Adrenal gland (tissue), 5 donors: ENCODE measurements around the gene BCAT1.

Experiments
- CTCF ChIP-seq, 6 experiments: fragments of 450-650 bp in 4 of 6; fragments of 200-600 bp in 2 of 6; sonication (generic) in 1 of 6; IDR thresholded peaks; 1 replicate in 5 of 6; 2 replicates in 1 of 6; pipeline versions ENCODE4 v1.5.1 to v1.8.0; 2016 to 2021; ENCODE audit warnings: antibody characterized with exemption in 6 of 6, mild to moderate bottlenecking in 2 of 6, moderate library complexity in 1 of 6
- POLR2A ChIP-seq, 2 donors: fragments of 450-650 bp; IDR thresholded peaks; one replicate each; pipeline ENCODE4 v1.6.1; 2017; ENCODE audit warnings: antibody characterized with exemption in 2 of 2, mild to moderate bottlenecking in 2 of 2, moderate library complexity in 1 of 2
- donor health status: DM: no; HTN: no; CAD: no.

DNA sequence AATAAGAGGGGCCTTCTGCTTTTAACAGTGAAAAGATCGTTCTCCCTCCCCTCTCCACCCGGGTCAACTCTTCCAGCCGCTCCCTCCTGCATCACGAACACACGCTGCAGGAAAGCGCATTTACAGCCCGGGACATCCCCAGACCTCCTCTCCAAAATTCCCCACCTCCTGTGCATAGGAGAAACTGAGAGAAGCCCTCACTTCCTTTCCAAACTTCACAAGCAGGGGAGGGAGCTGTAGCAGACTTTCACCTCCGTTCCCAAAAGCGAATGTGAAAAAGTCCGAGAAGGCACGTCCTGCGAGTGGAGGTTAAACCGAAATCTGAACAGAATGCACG is 513 bp downstream of the BCAT1 start:
- no peak for TF ChIP-seq CTCF (IDR thresholded peaks at IDR 0.05)
- no peak for TF ChIP-seq POLR2A (IDR thresholded peaks at IDR 0.05)
